ENCODE data around the gene GABRB1. TPM values are rescaled to one million over a fixed set of nuclear protein-coding genes. Genes with fewer than 3 reads are reported as not detected.

The GABRB1 gene
- total and polyA plus RNA-seq, 2 of the 8 experiments (the other 6 are each of a cell fraction or from before 2014, with no cell fraction given): 0.22 to 0.38 TPM

- Histone ChIP-seq H4K20me1 (replicated peaks in 1 of 2; ENCODE audit: control insufficient read depth in 1 of 2, insufficient read depth in 2 of 2, low read length in 2 of 2) (no peaks in the 10 kb centered on the region), H2BK20ac (ENCODE audit: low read length) (no peak overlapping the region), H3K56ac (replicated peaks; ENCODE audit: insufficient read length, low read depth, low read length) (no peak overlapping the region), H2BK15ac (ENCODE audit: low read length) (no peak overlapping the region), H3K27ac (ENCODE audit: low read depth, low read length) (no peak overlapping the region), H4K8ac (ENCODE audit: extremely low read depth, insufficient read depth, low read length) (no peak overlapping the region), H3K4me2 (ENCODE audit: insufficient read depth in 1 of 2, low read depth in 2 of 2, low read length in 2 of 2) (no peak overlapping the region), H2AFZ (ENCODE audit: low read length) (no peak overlapping the region), H3K27me3 (replicated peaks in 1 of 4; ENCODE audit: control insufficient read depth in 3 of 4, extremely low read depth in 1 of 4, insufficient read depth in 3 of 4, low read length in 3 of 4) (no peaks in the 10 kb centered on the region), H3K4me1 (replicated peaks in 1 of 4; ENCODE audit: control insufficient read depth in 3 of 4, insufficient read depth in 4 of 4, low read length in 3 of 4) (no peaks in the 10 kb centered on the region), H3K79me1 (ENCODE audit: low read depth, low read length) (no peaks in the 10 kb centered on the region), H4K91ac (replicated peaks; ENCODE audit: insufficient read length, low read length) (no peak overlapping the region), H2BK5ac (ENCODE audit: low read depth, low read length) (no peak overlapping the region), H3K36me3 (ENCODE audit: control insufficient read depth in 2 of 4, insufficient read depth in 4 of 4, low read length in 3 of 4) (no peaks in the 10 kb centered on the region), H2BK120ac (replicated peaks; ENCODE audit: low read depth, low read length) (no peak overlapping the region), H2BK12ac (ENCODE audit: low read depth, low read length) (no peak overlapping the region), H3K9ac (replicated peaks in 1 of 4; ENCODE audit: extremely low read depth in 1 of 4, low read depth in 3 of 4, low read length in 3 of 4) (no peak overlapping the region), H3K9me3 (ENCODE audit: insufficient read depth in 2 of 2, low read depth in 1 of 2, low read length in 1 of 2) (no peaks in the 10 kb centered on the region), H3K18ac (ENCODE audit: extremely low read depth, low read length) (no peak overlapping the region), H3K79me2 (ENCODE audit: control insufficient read depth in 1 of 2, insufficient read depth in 2 of 2, low read length in 2 of 2) (no peaks in the 10 kb centered on the region), H3K23me2 (ENCODE audit: low read depth, low read length) (no peaks in the 10 kb centered on the region), H2AK5ac (ENCODE audit: low read depth, low read length) (no peak overlapping the region), H4K5ac (ENCODE audit: insufficient read length, low read depth, low read length) (no peak overlapping the region), H3K4me3 (ENCODE audit: extremely low read depth in 1 of 4, insufficient read depth in 2 of 4, low read depth in 3 of 4, low read length in 4 of 4) (no peak overlapping the region), H3K14ac (ENCODE audit: insufficient read length) (no peak overlapping the region), H3K4ac (replicated peaks; ENCODE audit: insufficient read length, low read depth, low read length) (no peak overlapping the region), H3K23ac (ENCODE audit: insufficient read length) (no peak overlapping the region)
- WGBS, 2 experiments (ENCODE audit: extremely low coverage in 1 of 2, insufficient coverage in 1 of 2, insufficient read length in 1 of 2, insufficient replicate concordance in 2 of 2, low coverage in 1 of 2, low lambda C conversion rate in 2 of 2, missing lambda C conversion rate in 1 of 2): 94% methylated on average over 1 of the region's 1 CpG; no CpG with 5 or more reads in 1 of the 2 experiments
- ChIA-PET POLR2A (ENCODE audit: partially characterized antibody) (interaction anchor here (0.6 kb wide), 1 partner anchor 22 kb away, joined by 3 read pairs; no protein-coding TSS in a partner anchor), CTCF (ENCODE audit: partially characterized antibody) (interaction anchor here (0.7 to 3.0 kb wide), 6 partner anchors 10 to 291 kb away, joined by 3 to 16 read pairs (median 4); no protein-coding TSS in a partner anchor)
- DNase-seq (ENCODE audit: low read depth in 1 of 2, low spot score in 2 of 2) (no peak), FAIRE-seq (no peak)
- TF ChIP-seq EZH2 (IDR thresholded peaks at IDR 0.05; ENCODE audit: low read depth, low read length, severe bottlenecking): no peak
- TF ChIP-seq HDAC6 (IDR thresholded peaks at IDR 0.05; ENCODE audit: low read depth, low read length): no peak
- TF ChIP-seq NRF1 (IDR thresholded peaks at IDR 0.05; ENCODE audit: low read depth, low read length): no peak
- TF ChIP-seq SP4 (IDR thresholded peaks at IDR 0.05; ENCODE audit: low read length): no peak
- TF ChIP-seq SUZ12 (IDR thresholded peaks at IDR 0.05; ENCODE audit: low read length): no peak
- no peak for TF ChIP-seq CBX8 (IDR thresholded peaks at IDR 0.05; ENCODE audit: borderline replicate concordance, low read depth, low read length)
Measured at GRCh38 chr4:47110546-47111132, 79.3 kb downstream of the GABRB1 start.

Data from H1 (cell line).